Lower lobe of right lung (tissue), 2 donors: Measurements from ENCODE around the gene PKD1. TPM values are rescaled to one million over a fixed set of nuclear protein-coding genes. Genes with fewer than 3 reads are reported as not detected.

ENCODE experiments used
- ATAC-seq, 2 donors: fragments of 200-7000 bp; cut with Tn5 transposase; one replicate each; pipeline ENCODE4 v1.9.1; 2020 to 2022; ENCODE audit warnings: mild to moderate bottlenecking in 2 of 2, moderate library complexity in 2 of 2
- DNase-seq: peaks from one replicate; pipeline ENCODE4 v3.0.0-alpha.2; 2020
- H3K27ac ChIP-seq: fragments of 200-600 bp; one replicate; pipeline ENCODE4 v1.8.0; 2022
- H3K27me3 ChIP-seq: fragments of 200-600 bp; one replicate; pipeline ENCODE4 v1.8.0; 2022; ENCODE audit warnings: low read depth
- H3K36me3 ChIP-seq: fragments of 200-600 bp; one replicate; pipeline ENCODE4 v1.8.0; 2022; ENCODE audit warnings: mild to moderate bottlenecking
- H3K4me1 ChIP-seq: fragments of 200-600 bp; one replicate; pipeline ENCODE4 v1.8.0; 2022
- H3K4me3 ChIP-seq: fragments of 200-600 bp; one replicate; pipeline ENCODE4 v1.8.0; 2022; ENCODE audit warnings: mild to moderate bottlenecking
- H3K9me3 ChIP-seq: fragments of 200-600 bp; one replicate; pipeline ENCODE4 v1.8.0; 2022
- CTCF ChIP-seq: fragments of 200-600 bp; IDR thresholded peaks from one replicate; pipeline ENCODE4 v1.8.0; 2022; ENCODE audit warnings: antibody characterized with exemption, mild to moderate bottlenecking
- intact Hi-C: fragments of 100-400 bp; cut with DNase I; formaldehyde crosslinking; loops from one replicate; pipeline ENCODE4 v1.11.0; 2022
- total RNA-seq: library from RNA; stranded (reverse); fragmentation: NEBNext Ultra II Directional; extraction: Animal tissue kit (Norgen Biotek cat#: 25700); gene quantifications from one replicate; pipeline ENCODE4 v1.2.1, GENCODE V29; 2021
- donor health status: DM: no; HTN: yes; CAD: no; lungs with severe emphysema.

Gene PKD1
- total RNA-seq, 1 donor from 2014 or later: 81.6 TPM

- no peak overlapping the region for H3K4me3 ChIP-seq
- peaks cover 82% of the 10 kb centered on the region for H3K36me3 ChIP-seq
- peaks cover 4% of the 10 kb centered on the region for H3K4me1 ChIP-seq
- intact Hi-C loops: no loop called here
- no peak for TF ChIP-seq CTCF
- H3K27ac ChIP-seq: no peak overlapping the region
- peak in 1 of 2 donors; percentile 10 for ATAC-seq
- no peaks in the 10 kb centered on the region for H3K27me3 ChIP-seq
- DNase-seq: no peak
- no peaks in the 10 kb centered on the region for H3K9me3 ChIP-seq
These were observed 81.8 kb downstream of the PKD1 start for GRCh38 chr16:2053897-2054296.

GRCh38 chr16:2053211-2053610, 82.5 kb downstream of the PKD1 start:
- DNase-seq (no peak), ATAC-seq (no peak)
- no peaks in the 10 kb centered on the region for H3K9me3 ChIP-seq
- H3K27ac ChIP-seq: no peak overlapping the region
- H3K4me3 ChIP-seq: no peak overlapping the region
- no peak for TF ChIP-seq CTCF
- no peaks in the 10 kb centered on the region for H3K27me3 ChIP-seq
- H3K4me1 ChIP-seq: peaks cover 11% of the 10 kb centered on the region
- H3K36me3 ChIP-seq: peaks cover 76% of the 10 kb centered on the region
- intact Hi-C loops: no loop called here

- Histone ChIP-seq H3K27ac (peak overlapping the region; percentile 82), H3K27me3 (no peaks in the 10 kb centered on the region), H3K9me3 (no peaks in the 10 kb centered on the region), H3K4me1 (peaks cover 54% of the 10 kb centered on the region), H3K4me3 (peak overlapping the region; percentile 96), H3K36me3 (peaks cover 32% of the 10 kb centered on the region)
- intact Hi-C loops: no loop called here
- ATAC-seq: peak in 1 of 2 donors; percentile 13
- DNase-seq: no peak
- no peak for TF ChIP-seq CTCF
These were observed 87.6 kb downstream of the PKD1 start for GRCh38 chr16:2048116-2048543.

- Histone ChIP-seq H3K4me3 (peak within 1 kb of the TSS; percentile 96), H3K27me3 (no peaks in the 10 kb centered on the region), H3K4me1 (peaks cover 58% of the 10 kb centered on the region), H3K27ac (peak within 1 kb of the TSS; percentile 82), H3K36me3 (peaks cover 26% of the 10 kb centered on the region), H3K9me3 (no peaks in the 10 kb centered on the region)
- DNase-seq (peak; percentile 98), ATAC-seq (peak; percentile 95 to 96)
- peak; percentile 47 for TF ChIP-seq CTCF
- intact Hi-C loops: no loop called here
These were observed 88.2 kb downstream of the PKD1 start, which contains the start of the genes NTHL1 and TSC2 for GRCh38 chr16:2047330-2048115. Gene NTHL1, minus strand, starts transcription at chr16:2047834. Its CDS starts 11 bp downstream, at chr16:2047823. Gene TSC2, plus strand, starts transcription at chr16:2047985. Its CDS starts 631 bp downstream, at chr16:2048616.

GRCh38 chr16:2046893-2047329, 88.8 kb downstream of the PKD1 start:
- H3K4me3 ChIP-seq: peak overlapping the region; percentile 96
- peaks cover 19% of the 10 kb centered on the region for H3K36me3 ChIP-seq
- peaks cover 64% of the 10 kb centered on the region for H3K4me1 ChIP-seq
- ATAC-seq (no peak), DNase-seq (no peak)
- peak overlapping the region; percentile 82 for H3K27ac ChIP-seq
- H3K27me3 ChIP-seq: no peaks in the 10 kb centered on the region
- TF ChIP-seq CTCF: no peak
- H3K9me3 ChIP-seq: no peaks in the 10 kb centered on the region
- intact Hi-C loops: no loop called here
